GM12875 (cell line): ENCODE data around the gene WDR55.
"Not testable (repeated sequence)": the region's sequence is repeated elsewhere in the genome, so short reads cannot be mapped to it uniquely, and the experiment has no call there.

Source experiments
- H3K4me3 ChIP-seq: one replicate; pipeline ENCODE4 v1.5.1; 2011; ENCODE audit warnings: low read depth, low read length, control low read depth
- CTCF ChIP-seq: IDR thresholded peaks from 2 replicates; pipeline ENCODE4 v1.5.1; 2011; ENCODE audit warnings: low read depth, mild to moderate bottlenecking, control low read depth, inconsistent platforms, low read length, moderate library complexity, borderline replicate concordance; ENCODE audit not compliant: insufficient read depth

Gene WDR55, protein sequence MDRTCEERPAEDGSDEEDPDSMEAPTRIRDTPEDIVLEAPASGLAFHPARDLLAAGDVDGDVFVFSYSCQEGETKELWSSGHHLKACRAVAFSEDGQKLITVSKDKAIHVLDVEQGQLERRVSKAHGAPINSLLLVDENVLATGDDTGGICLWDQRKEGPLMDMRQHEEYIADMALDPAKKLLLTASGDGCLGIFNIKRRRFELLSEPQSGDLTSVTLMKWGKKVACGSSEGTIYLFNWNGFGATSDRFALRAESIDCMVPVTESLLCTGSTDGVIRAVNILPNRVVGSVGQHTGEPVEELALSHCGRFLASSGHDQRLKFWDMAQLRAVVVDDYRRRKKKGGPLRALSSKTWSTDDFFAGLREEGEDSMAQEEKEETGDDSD

DNA sequence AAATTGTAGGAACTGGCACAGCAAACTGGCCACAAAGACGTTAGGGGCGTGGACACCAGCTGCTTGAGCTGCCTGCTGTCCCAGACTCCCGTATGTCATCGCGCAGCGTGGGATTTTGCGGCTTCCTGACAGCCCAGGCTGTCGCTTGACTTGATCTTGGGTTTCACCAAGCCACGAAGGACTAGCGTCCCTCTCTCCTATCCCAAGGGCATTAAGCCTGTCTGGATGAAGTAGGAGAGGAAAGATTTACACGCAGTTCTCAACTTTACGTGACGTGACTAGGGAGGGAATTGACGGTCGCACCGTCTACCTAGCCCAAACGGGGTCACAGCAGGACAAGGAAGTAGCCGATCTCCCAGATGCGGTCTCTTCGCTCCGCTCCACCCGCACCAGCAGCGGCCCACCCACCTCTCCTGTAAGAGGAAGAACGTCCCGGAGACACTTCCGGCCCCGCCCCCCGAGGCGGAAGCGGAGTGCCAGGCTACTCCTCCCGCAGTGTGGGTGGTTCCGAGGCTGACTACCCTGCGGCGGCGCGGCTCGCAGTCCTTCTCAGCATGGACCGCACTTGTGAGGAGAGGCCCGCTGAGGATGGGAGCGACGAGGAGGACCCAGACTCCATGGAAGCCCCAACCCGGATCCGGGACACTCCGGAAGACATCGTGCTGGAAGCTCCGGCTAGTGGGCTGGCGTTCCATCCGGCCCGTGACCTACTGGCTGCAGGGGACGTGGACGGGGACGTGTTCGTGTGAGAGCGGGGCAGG, at the start of gene WDR55:
WDR55 (plus strand) TSS at position 546 of the 761 bp plus-strand sequence; CDS start at position 555, 9 bp downstream.
- TF ChIP-seq CTCF = no peak
- H3K4me3 ChIP-seq = peak within 1 kb of the TSS; percentile 78

DNA sequence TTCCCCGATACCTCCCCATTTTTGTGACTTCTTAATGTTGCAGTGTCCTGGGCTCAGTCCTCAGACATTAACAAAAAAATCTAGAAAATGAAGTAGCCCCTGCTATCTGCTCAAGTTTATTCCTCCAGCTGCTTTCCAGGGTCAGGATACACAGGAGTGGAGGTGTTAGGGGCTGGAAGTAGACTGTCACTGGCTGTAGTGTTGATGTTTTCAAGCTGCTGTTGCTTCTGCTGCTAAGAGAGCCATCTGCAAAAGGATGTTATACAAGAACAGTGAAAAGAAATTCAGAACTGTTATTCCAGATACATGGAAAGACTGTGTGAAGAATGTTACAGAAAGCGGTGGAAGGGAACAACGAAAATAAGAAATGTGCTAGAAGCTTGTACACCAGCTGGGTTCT, 42.4 kb upstream of the WDR55 start:
- no peak for TF ChIP-seq CTCF
- H3K4me3 ChIP-seq = no peak overlapping the region

DNA sequence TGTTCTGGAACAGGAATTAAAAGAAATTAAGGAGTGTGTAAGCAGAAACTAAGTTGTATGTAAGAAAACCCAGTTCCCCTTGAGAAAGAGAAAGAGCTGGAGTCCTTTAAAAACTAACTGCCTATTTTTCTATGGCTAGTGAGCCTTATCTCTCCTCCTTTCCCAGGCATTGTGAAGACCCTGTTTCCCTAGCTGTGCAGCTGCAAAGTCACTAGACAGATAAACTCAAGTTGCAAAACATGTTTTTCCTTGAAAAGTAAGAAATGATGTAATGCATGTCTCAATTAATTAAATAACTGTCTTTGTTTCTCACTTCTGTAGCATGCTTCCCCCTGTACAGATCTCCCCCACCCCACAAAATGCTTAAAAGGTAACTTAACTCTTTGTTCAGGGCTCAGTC, 41.6 kb upstream of the WDR55 start:
- not testable (repeated sequence) for H3K4me3 ChIP-seq

DNA sequence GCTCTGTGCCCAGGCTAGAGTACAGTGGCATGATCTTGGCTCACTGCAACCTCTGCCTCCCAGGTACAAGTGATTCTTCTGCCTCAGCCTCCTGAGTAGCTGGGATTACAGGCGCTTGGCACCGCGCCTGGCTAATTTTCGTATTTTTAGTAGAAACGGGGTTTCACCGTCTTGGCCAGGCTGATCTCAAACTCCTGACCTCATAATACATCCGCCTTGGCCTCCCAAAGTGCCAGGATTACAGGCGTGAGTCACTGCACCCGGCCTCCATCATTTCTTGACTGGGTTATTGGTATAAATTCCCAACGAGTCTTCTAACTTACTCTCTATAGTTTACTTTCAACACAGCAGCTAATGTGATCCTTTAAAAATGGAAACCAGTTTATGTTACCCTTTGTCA, 39.8 kb upstream of the WDR55 start:
- not testable (repeated sequence) for H3K4me3 ChIP-seq

DNA sequence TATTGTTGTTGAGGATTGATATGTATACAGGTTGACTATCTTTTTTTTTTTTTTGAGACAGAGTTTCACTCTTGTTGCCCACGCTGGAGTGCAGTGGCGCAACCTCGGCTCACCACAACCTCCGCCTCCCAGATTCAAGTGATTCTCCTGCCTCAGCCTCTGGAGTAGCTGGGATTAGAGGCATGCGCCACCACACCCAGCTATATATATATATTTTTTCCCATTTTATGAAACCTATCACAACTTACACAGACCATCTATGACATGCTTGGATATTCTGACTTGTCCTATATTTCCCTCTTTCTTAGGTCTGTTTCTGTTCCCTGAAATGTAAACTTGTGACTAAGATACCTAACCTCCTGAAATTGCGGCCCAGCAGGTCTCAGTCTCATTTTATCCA, 36.7 kb upstream of the WDR55 start:
- no peak overlapping the region for H3K4me3 ChIP-seq
- TF ChIP-seq CTCF = no peak

- no peak for TF ChIP-seq CTCF
- H3K4me3 ChIP-seq = no peak overlapping the region
Measured at GRCh38 chr5:140628711-140629110, 36.0 kb upstream of the WDR55 start.

DNA sequence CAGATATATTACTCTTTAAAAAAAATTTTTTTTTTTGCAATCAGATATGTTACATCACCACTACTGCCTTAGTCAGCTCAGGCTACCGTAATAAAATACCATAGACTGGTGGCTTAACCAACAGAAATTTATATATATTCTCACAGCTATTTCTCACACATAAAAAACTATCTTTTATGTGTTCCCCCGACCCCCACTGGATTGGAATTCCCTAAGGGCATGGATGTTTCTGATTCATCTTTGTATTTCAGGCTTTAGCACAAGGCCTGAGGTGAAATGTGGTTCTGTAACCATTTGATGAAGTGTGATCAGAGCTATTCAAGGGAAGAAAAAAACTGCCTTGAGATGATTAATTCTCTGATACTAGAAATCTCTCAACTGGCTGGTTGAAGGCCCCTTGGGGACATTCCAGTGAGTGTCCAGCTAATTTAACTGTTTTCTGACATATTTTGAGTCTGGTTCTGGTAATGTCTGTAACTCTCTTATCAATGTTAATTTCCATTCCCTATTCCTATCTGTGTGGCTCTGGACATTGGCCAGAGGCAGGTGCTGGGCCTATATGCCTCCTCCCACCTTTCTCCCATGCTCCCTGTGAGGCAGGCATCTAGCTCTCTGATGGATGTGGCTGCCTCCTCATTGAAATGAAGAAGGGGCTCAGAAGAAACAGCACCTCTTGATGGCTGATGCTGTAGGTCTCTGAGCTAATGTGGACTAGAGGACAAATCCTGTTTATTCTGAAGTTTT, 34.2 kb upstream of the WDR55 start:
- no peak for TF ChIP-seq CTCF
- H3K4me3 ChIP-seq = no peak overlapping the region
